Nephron (organoid): ENCODE data around the gene COL4A6.
A peak's percentile ranks its signal among the peaks of the same experiment; 100 is the strongest.

Source experiments
- H3K27ac Mint-ChIP-seq, 3 experiments: 2 replicates each; pipeline ENCODE4 v1.8.0; 2020; ENCODE audit warnings: mixed read lengths in 3 of 3, mild to moderate bottlenecking in 2 of 3, moderate library complexity in 1 of 3
- H3K27me3 Mint-ChIP-seq: 2 replicates; pipeline ENCODE4 v1.8.0; 2021; ENCODE audit warnings: low read depth, mild to moderate bottlenecking, moderate library complexity, mixed read lengths
- H3K36me3 Mint-ChIP-seq: 2 replicates; pipeline ENCODE4 v1.8.0; 2020; ENCODE audit warnings: low read depth, mixed read lengths
- H3K4me1 Mint-ChIP-seq: 2 replicates; pipeline ENCODE4 v1.8.0; 2020; ENCODE audit warnings: mixed read lengths
- H3K4me3 Mint-ChIP-seq, 3 experiments: 2 replicates each; pipeline ENCODE4 v1.8.0; 2020; ENCODE audit warnings: mild to moderate bottlenecking in 3 of 3, mixed read lengths in 3 of 3, moderate library complexity in 2 of 3
- H3K9me3 Mint-ChIP-seq: 2 replicates; pipeline ENCODE4 v1.8.0; 2020; ENCODE audit warnings: mixed read lengths
- CTCF ChIP-seq, 3 experiments: fragments of 200-600 bp; sonication (generic); IDR thresholded peaks; one replicate each; pipeline ENCODE4 v1.5.0; 2021; ENCODE audit warnings: antibody characterized with exemption in 3 of 3; ENCODE audit not compliant: unreplicated experiment in 3 of 3

The COL4A6 gene

GRCh38 chrX:108199691-108200090, 238.5 kb downstream of the COL4A6 start:
- H3K4me1 Mint-ChIP-seq: peaks cover 24% of the 10 kb centered on the region
- no peak overlapping the region for H3K4me3 Mint-ChIP-seq
- peak; percentile 47 to 65 (median 52) for TF ChIP-seq CTCF (IDR thresholded peaks at IDR 0.05; ENCODE audit: unreplicated experiment in 3 of 3)
- H3K36me3 Mint-ChIP-seq: no peaks in the 10 kb centered on the region
- peak overlapping the region; percentile 52 to 96 (median 95) for H3K27ac Mint-ChIP-seq
- no peaks in the 10 kb centered on the region for H3K27me3 Mint-ChIP-seq
- H3K9me3 Mint-ChIP-seq: no peaks in the 10 kb centered on the region

DNA sequence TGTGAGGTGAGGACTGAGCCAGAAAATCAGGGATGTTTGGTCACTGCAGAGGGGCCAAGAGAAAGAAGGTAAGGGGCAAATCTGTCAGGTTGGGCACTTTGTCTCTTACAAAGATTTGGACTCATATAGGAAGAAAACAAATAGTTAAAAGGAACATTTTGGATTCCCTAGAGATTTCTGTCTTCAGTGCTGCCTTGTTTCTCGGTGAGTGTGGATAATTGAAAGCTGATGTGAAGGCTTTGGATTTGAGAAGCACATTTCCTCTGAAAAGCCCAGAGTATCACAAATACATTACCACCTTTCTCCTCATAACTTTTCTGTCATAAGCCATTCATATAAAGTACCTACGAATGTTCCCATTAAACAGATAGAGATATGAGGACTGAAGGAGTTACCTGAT, 239.2 kb downstream of the COL4A6 start:
- Mint-ChIP-seq H3K27ac (peak overlapping the region; percentile 87 to 96 (median 95)), H3K4me3 (no peak overlapping the region), H3K9me3 (no peaks in the 10 kb centered on the region), H3K27me3 (no peaks in the 10 kb centered on the region), H3K4me1 (peaks cover 24% of the 10 kb centered on the region), H3K36me3 (no peaks in the 10 kb centered on the region)
- TF ChIP-seq CTCF (IDR thresholded peaks at IDR 0.05; ENCODE audit: unreplicated experiment in 3 of 3): no peak

- no peaks in the 10 kb centered on the region for H3K27me3 Mint-ChIP-seq
- no peaks in the 10 kb centered on the region for H3K9me3 Mint-ChIP-seq
- H3K4me3 Mint-ChIP-seq: no peak overlapping the region
- no peaks in the 10 kb centered on the region for H3K36me3 Mint-ChIP-seq
- H3K27ac Mint-ChIP-seq: peak overlapping the region; percentile 87 to 96 (median 95)
- no peak for TF ChIP-seq CTCF (IDR thresholded peaks at IDR 0.05; ENCODE audit: unreplicated experiment in 3 of 3)
- peaks cover 24% of the 10 kb centered on the region for H3K4me1 Mint-ChIP-seq
These were observed 239.8 kb downstream of the COL4A6 start for GRCh38 chrX:108198420-108198819.

- H3K9me3 Mint-ChIP-seq: no peaks in the 10 kb centered on the region
- H3K4me1 Mint-ChIP-seq: no peaks in the 10 kb centered on the region
- H3K27ac Mint-ChIP-seq: no peak overlapping the region
- H3K27me3 Mint-ChIP-seq: no peaks in the 10 kb centered on the region
- no peak for TF ChIP-seq CTCF (IDR thresholded peaks at IDR 0.05; ENCODE audit: unreplicated experiment in 3 of 3)
- H3K4me3 Mint-ChIP-seq: no peak overlapping the region
- H3K36me3 Mint-ChIP-seq: peaks cover 7% of the 10 kb centered on the region
These were observed 251.4 kb downstream of the COL4A6 start for GRCh38 chrX:108186811-108187210.

- no peak overlapping the region for H3K4me3 Mint-ChIP-seq
- H3K27ac Mint-ChIP-seq: peak overlapping the region; percentile 58 to 73 (median 69)
- no peaks in the 10 kb centered on the region for H3K27me3 Mint-ChIP-seq
- H3K9me3 Mint-ChIP-seq: no peaks in the 10 kb centered on the region
- no peak for TF ChIP-seq CTCF (IDR thresholded peaks at IDR 0.05; ENCODE audit: unreplicated experiment in 3 of 3)
- peaks cover 9% of the 10 kb centered on the region for H3K4me1 Mint-ChIP-seq
- peaks cover 4% of the 10 kb centered on the region for H3K36me3 Mint-ChIP-seq
These were observed 260.1 kb downstream of the COL4A6 start for GRCh38 chrX:108178143-108178498.

DNA sequence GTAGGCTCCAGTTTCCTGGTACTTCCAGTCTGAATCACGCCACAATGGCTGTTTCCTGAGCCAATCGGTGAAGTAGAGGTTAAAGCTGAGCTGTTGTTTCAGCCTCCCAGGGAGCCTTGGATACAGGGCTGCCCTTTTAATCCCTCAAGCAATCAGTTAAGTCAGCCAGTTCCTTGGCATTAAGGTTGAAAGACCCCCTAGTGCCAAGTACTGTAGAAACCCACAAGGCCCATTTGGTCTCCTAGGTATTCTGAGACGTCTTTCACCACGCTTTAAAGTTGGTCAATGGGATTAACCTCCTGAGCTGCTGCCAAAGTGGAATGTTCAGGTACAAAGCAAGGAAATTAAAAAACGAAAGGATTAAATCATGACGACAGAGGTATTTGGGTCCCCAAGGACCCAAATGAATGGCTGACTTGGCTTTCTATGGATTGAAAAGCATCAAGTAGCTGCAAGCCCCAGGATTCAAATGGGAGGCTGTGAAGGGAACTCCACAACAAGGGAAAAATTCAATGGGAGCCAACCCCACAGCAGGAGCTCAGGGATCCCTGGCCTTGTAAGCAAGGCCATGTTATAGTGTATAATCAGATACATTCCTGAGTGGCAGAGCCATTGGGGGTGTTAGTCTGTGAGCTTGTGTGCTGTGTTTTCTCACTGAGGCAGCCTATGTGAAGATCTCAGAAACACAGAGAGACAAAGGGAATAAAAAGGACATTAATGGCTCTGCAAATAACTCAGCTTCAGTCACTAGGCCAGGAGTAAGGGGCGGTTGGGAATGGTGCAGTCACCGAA, 260.7 kb downstream of the COL4A6 start:
- TF ChIP-seq CTCF (IDR thresholded peaks at IDR 0.05; ENCODE audit: unreplicated experiment in 3 of 3): no peak
- no peaks in the 10 kb centered on the region for H3K9me3 Mint-ChIP-seq
- peak overlapping the region; percentile 58 to 73 (median 69) for H3K27ac Mint-ChIP-seq
- H3K27me3 Mint-ChIP-seq: no peaks in the 10 kb centered on the region
- H3K36me3 Mint-ChIP-seq: peaks cover 4% of the 10 kb centered on the region
- H3K4me3 Mint-ChIP-seq: no peak overlapping the region
- peaks cover 9% of the 10 kb centered on the region for H3K4me1 Mint-ChIP-seq
